ENCODE data around the gene IL5RA. TPM values are rescaled to one million over a fixed set of nuclear protein-coding genes. Genes with fewer than 3 reads are reported as not detected.

IL5RA gene
- total RNA-seq, 1 donor from 2014 or later, result not detected

DNA sequence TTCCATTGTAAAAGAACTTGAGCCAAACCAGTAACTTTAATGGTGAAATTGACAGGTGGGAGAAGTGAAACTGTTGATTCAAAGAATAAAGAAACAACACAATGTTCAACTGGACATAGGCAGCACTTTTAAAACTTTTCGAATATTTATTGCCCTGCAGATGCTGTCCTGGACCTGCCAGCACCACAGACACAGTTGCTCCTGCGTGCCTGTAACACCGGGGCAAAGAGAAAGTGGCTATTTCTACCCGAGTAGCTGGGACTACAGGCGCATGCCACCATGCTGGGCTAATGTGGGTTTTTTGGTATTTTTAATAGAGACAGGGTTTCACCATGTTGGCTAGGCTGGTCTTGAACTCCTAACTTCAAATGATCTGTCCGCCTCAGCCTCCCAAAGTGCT lies 7.4 kb downstream of the IL5RA start:
- Histone ChIP-seq H3K36me3 (no peaks in the 10 kb centered on the region), H3K9me3 (no peaks in the 10 kb centered on the region), H3K27me3 (no peaks in the 10 kb centered on the region), H3K4me1 (no peaks in the 10 kb centered on the region), H3K4me3 (no peak overlapping the region), H3K27ac (no peak overlapping the region)
- no peak for TF ChIP-seq POLR2AphosphoS5 (IDR thresholded peaks at IDR 0.05; ENCODE audit: insufficient read depth in 1 of 2, low read depth in 1 of 2)
- TF ChIP-seq CTCF (IDR thresholded peaks at IDR 0.05), result no peak
- no peak for TF ChIP-seq POLR2A (IDR thresholded peaks at IDR 0.05)
- intact Hi-C loops (cut with DNase I), result loop anchor here (2.0 kb wide), 1 partner anchor 70 kb away; no protein-coding TSS in a partner anchor
- DNase-seq (ENCODE audit: extremely low spot score in 2 of 2), result no peak

DNA sequence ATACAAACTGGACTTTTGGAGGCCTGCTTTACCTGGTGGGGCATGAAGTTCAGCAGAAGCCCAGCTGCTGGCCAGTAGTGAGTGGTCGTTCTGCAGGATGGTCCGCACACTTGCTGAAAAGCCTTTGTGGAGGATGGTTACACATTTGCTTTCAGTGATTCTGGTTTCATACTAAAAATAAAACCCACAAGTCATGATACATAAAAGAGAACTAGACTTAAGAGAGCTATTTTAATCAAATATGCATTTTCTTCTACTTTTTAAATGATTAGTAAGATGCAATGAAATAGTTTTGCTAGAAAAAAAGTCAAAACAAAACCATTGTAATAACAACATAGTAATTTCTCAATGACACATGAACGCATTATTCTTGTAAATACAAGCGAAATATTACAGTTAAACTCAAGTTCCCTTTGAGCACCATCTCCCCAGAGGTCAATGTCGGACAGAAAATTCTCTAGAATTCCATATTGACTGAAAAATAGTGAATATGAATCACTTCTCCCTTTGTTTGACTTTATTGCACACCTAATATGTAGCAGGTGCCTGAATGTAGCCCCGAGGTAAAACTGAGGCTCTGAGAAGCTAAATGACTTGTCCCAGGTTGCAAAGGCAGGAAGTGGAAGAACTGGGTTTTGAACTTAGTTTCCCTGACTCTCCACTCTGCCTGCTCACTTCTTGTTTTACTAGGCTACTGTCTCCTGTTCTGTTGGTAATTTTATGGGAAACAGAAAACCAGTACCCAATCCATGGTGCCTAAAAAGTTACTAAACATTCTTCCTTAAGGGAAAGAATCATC lies 8.3 kb downstream of the IL5RA start:
- intact Hi-C loops (cut with DNase I), result loop anchor here (2.0 kb wide), 1 partner anchor 69 kb away; no protein-coding TSS in a partner anchor
- Histone ChIP-seq H3K27me3 (no peaks in the 10 kb centered on the region), H3K27ac (no peak overlapping the region), H3K4me3 (no peak overlapping the region), H3K9me3 (no peaks in the 10 kb centered on the region), H3K36me3 (no peaks in the 10 kb centered on the region), H3K4me1 (no peaks in the 10 kb centered on the region)
- no peak for TF ChIP-seq POLR2AphosphoS5 (IDR thresholded peaks at IDR 0.05; ENCODE audit: insufficient read depth in 1 of 2, low read depth in 1 of 2)
- no peak for TF ChIP-seq POLR2A (IDR thresholded peaks at IDR 0.05)
- TF ChIP-seq CTCF (IDR thresholded peaks at IDR 0.05), result no peak
- DNase-seq (ENCODE audit: extremely low spot score in 2 of 2), result no peak

- Histone ChIP-seq H3K4me3 (no peak overlapping the region), H3K4me1 (no peaks in the 10 kb centered on the region), H3K27me3 (no peaks in the 10 kb centered on the region), H3K36me3 (no peaks in the 10 kb centered on the region), H3K9me3 (no peaks in the 10 kb centered on the region), H3K27ac (no peak overlapping the region)
- intact Hi-C loops (cut with DNase I), result no loop called here
- DNase-seq (ENCODE audit: extremely low spot score in 2 of 2), result no peak
- TF ChIP-seq CTCF (IDR thresholded peaks at IDR 0.05) (no peak), POLR2AphosphoS5 (IDR thresholded peaks at IDR 0.05; ENCODE audit: insufficient read depth in 1 of 2, low read depth in 1 of 2) (no peak), POLR2A (IDR thresholded peaks at IDR 0.05) (no peak)
These were observed 12.2 kb downstream of the IL5RA start for GRCh38 chr3:3097958-3098357.

DNA sequence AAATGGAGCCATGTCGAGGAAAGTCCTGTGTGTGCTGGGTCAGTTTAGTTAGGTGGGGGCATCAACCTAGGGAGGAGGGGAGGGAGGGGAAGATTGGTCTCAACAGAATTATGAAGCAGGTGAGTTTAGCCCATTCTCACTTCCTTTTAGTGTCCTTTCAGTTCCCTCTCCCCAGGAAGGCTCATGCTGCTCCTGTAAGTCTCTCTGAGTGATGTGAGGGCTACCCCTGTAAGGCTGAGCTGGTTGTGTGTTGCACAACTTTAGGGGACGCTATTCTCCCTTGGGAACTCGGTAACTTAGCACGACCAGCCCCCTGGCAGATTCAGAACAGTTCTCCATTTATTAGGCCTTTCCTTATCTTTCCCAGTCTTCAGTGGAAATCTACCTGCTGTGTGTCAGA lies 21.2 kb downstream of the IL5RA start:
- TF ChIP-seq CTCF (IDR thresholded peaks at IDR 0.05), result no peak
- no peak for TF ChIP-seq POLR2AphosphoS5 (IDR thresholded peaks at IDR 0.05; ENCODE audit: insufficient read depth in 1 of 2, low read depth in 1 of 2)
- TF ChIP-seq POLR2A (IDR thresholded peaks at IDR 0.05), result no peak
- no peaks in the 10 kb centered on the region for H3K36me3 ChIP-seq
- no peak for DNase-seq (ENCODE audit: extremely low spot score in 2 of 2)
- H3K27me3 ChIP-seq, result no peaks in the 10 kb centered on the region
- H3K9me3 ChIP-seq, result no peaks in the 10 kb centered on the region
- no peak overlapping the region for H3K27ac ChIP-seq
- no peak overlapping the region for H3K4me3 ChIP-seq
- H3K4me1 ChIP-seq, result no peaks in the 10 kb centered on the region
- intact Hi-C loops (cut with DNase I), result no loop called here

Data from vagina (tissue), 2 donors.